A673 (cell line): ENCODE data around the gene XRCC4. TPM values are rescaled to one million over a fixed set of nuclear protein-coding genes. Genes with fewer than 3 reads are reported as not detected.

ENCODE experiments used
- BruUV-seq: library from RNA; stranded (reverse); fragments of 400-500 nt; replicated peaks from 2 replicates; lab custom pipeline; 2021; lab: Mats Ljungman, UMichigan
- CTCF ChIA-PET: fragments of 300-600 bp; sonication (Branson Sonifier 250); formaldehyde crosslinking; loops from one replicate; lab custom pipeline; 2022; ENCODE audit warnings: antibody characterized with exemption; lab: Charles Lee
- POLR2A ChIA-PET: fragments of 300-600 bp; sonication (Branson Sonifier 250); formaldehyde crosslinking; loops from one replicate; lab custom pipeline; 2022; ENCODE audit warnings: antibody characterized with exemption; ENCODE audit not compliant: low non-redundant PET; lab: Charles Lee
- DNase-seq: peaks from one replicate; pipeline ENCODE4 v3.0.0-alpha.2; 2015; ENCODE audit warnings: low spot score
- H3K27ac ChIP-seq: fragments of 200-600 bp; sonication (generic); 2 replicates; pipeline ENCODE4 v1.5.1; 2016; ENCODE audit warnings: mixed run types, low read depth, mild to moderate bottlenecking, mixed read lengths, antibody characterized with exemption, low read length; ENCODE audit not compliant: poor library complexity, severe bottlenecking
- H3K27me3 ChIP-seq: fragments of 200-600 bp; sonication (generic); replicated peaks from 2 replicates; pipeline ENCODE4 v1.6.1; 2017; ENCODE audit warnings: mixed run types, low read depth, mild to moderate bottlenecking, mixed read lengths, antibody characterized with exemption, low read length; ENCODE audit not compliant: insufficient read depth, poor library complexity
- H3K36me3 ChIP-seq: fragments of 200-600 bp; sonication (generic); 2 replicates; pipeline ENCODE4 v1.6.1; 2016; ENCODE audit warnings: mixed run types, mild to moderate bottlenecking, mixed read lengths, antibody characterized with exemption, low read length; ENCODE audit not compliant: insufficient read depth, poor library complexity, severe bottlenecking
- H3K4me1 ChIP-seq: fragments of 200-600 bp; sonication (generic); 2 replicates; pipeline ENCODE4 v1.6.1; 2017; ENCODE audit warnings: mixed run types, mild to moderate bottlenecking, mixed read lengths, antibody characterized with exemption, low read length; ENCODE audit not compliant: insufficient read depth, poor library complexity, severe bottlenecking
- H3K4me3 ChIP-seq: fragments of 200-600 bp; sonication (generic); 2 replicates; pipeline ENCODE4 v1.5.1; 2016; ENCODE audit warnings: low read depth, mixed run types, mild to moderate bottlenecking, mixed read lengths, low read length; ENCODE audit not compliant: poor library complexity, severe bottlenecking
- H3K9me3 ChIP-seq: fragments of 200-600 bp; sonication (generic); 2 replicates; pipeline ENCODE4 v1.6.1; 2016; ENCODE audit warnings: mixed run types, low read depth, mild to moderate bottlenecking, mixed read lengths, antibody characterized with exemption, low read length; ENCODE audit not compliant: poor library complexity, severe bottlenecking
- EZH2 ChIP-seq: fragments of 200-600 bp; sonication (generic); IDR thresholded peaks from 2 replicates; pipeline ENCODE4 v1.6.1; 2017; ENCODE audit warnings: borderline replicate concordance, low read depth, mild to moderate bottlenecking, mixed read lengths, antibody characterized with exemption, low read length; ENCODE audit not compliant: poor library complexity, severe bottlenecking
- intact Hi-C: fragments of 100-400 bp; cut with micrococcal nuclease; formaldehyde crosslinking; loops from one replicate; pipeline ENCODE4 v1.10.0; 2022; ENCODE audit not compliant: unreplicated experiment
- total RNA-seq: library from RNA; stranded (reverse); gene quantifications from 2 replicates; pipeline ENCODE4 v1.2.3, GENCODE V29; 2021
- TF ChIP-seq, protein P1 (sequence below): fragments of 300-800, 200-600 bp; sonication (generic); conservative IDR thresholded peaks from 2 replicates; pipeline ENCODE4 v1.5.1; 2017; ENCODE audit warnings: low read depth, mild to moderate bottlenecking, antibody characterized with exemption, low read length, moderate library complexity, mixed read lengths

The XRCC4 gene
- total RNA-seq, 1 experiment from 2014 or later = 8.1 TPM

DNA sequence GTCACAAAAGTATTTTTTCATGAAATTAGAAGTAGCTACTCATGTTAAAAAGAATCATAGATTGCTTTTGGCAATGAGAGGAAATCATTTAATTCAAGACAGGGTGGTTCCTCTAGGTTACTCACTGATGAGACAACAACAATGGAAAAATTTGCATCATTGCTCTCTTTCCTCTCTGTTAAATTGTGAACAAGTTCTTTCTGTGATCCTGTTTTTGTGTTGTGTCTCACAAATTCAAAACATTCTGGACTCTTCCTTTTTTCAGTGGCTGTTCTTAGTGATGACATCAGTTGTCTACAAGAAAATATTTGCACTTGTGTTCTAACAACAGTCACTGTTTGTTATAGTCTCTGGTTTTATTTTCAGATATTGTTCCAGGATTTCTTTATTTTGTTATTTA is 95.3 kb downstream of the XRCC4 start:
- no TSS peak for BruUV-seq

DNA sequence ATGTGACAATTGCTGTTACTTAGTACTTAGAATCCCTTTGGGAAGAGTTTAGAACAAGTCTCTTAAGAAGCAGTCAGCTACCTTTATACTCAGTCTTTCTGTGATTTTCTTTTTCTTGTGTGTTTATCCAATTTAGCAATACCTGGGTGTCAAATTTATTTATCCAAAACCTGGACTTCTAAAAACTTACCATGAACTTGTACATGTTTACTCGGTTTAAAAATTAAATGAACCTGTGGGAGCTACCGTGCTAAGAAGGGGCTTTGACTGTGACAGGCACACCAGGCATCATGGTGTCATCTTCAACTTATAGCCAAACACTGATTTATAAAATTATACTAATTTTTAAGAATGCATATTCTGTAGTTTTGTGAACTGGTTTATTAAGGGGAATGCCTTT is 96.5 kb downstream of the XRCC4 start:
- TF ChIP-seq, protein P1, sequence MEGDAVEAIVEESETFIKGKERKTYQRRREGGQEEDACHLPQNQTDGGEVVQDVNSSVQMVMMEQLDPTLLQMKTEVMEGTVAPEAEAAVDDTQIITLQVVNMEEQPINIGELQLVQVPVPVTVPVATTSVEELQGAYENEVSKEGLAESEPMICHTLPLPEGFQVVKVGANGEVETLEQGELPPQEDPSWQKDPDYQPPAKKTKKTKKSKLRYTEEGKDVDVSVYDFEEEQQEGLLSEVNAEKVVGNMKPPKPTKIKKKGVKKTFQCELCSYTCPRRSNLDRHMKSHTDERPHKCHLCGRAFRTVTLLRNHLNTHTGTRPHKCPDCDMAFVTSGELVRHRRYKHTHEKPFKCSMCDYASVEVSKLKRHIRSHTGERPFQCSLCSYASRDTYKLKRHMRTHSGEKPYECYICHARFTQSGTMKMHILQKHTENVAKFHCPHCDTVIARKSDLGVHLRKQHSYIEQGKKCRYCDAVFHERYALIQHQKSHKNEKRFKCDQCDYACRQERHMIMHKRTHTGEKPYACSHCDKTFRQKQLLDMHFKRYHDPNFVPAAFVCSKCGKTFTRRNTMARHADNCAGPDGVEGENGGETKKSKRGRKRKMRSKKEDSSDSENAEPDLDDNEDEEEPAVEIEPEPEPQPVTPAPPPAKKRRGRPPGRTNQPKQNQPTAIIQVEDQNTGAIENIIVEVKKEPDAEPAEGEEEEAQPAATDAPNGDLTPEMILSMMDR = no peak
- TF ChIP-seq EZH2 = no peak
- CTCF ChIA-PET = no interaction called here
- intact Hi-C loops = no loop called here
- no peaks in the 10 kb centered on the region for H3K36me3 ChIP-seq
- no peaks in the 10 kb centered on the region for H3K4me1 ChIP-seq
- no TSS peak for BruUV-seq
- DNase-seq = no peak
- H3K9me3 ChIP-seq = no peaks in the 10 kb centered on the region
- no peaks in the 10 kb centered on the region for H3K27me3 ChIP-seq
- no peak overlapping the region for H3K27ac ChIP-seq
- no peak overlapping the region for H3K4me3 ChIP-seq
- POLR2A ChIA-PET = no interaction called here

More for the DNA sequence above, 95.3 kb downstream of the XRCC4 start:
- ChIA-PET CTCF (no interaction called here), POLR2A (no interaction called here)
- Histone ChIP-seq H3K27me3 (no peaks in the 10 kb centered on the region), H3K27ac (no peak overlapping the region), H3K9me3 (no peaks in the 10 kb centered on the region), H3K4me1 (no peaks in the 10 kb centered on the region), H3K36me3 (no peaks in the 10 kb centered on the region), H3K4me3 (no peak overlapping the region)
- TF ChIP-seq EZH2 = no peak
- TF ChIP-seq, protein P1 = no peak
- intact Hi-C loops = no loop called here
- no peak for DNase-seq

GRCh38 chr5:83177803-83178202 is 100.5 kb downstream of the XRCC4 start:
- no peak for DNase-seq
- H3K27me3 ChIP-seq = no peaks in the 10 kb centered on the region
- intact Hi-C loops = no loop called here
- CTCF ChIA-PET = no interaction called here
- no TSS peak for BruUV-seq
- H3K36me3 ChIP-seq = no peaks in the 10 kb centered on the region
- H3K4me1 ChIP-seq = no peaks in the 10 kb centered on the region
- no peak overlapping the region for H3K27ac ChIP-seq
- POLR2A ChIA-PET = no interaction called here
- TF ChIP-seq, protein P1 = no peak
- no peak for TF ChIP-seq EZH2
- no peak overlapping the region for H3K4me3 ChIP-seq
- no peaks in the 10 kb centered on the region for H3K9me3 ChIP-seq
